HCT116 (cell line): ENCODE measurements around the gene LRP1B. TPM values are rescaled to one million over a fixed set of nuclear protein-coding genes. Genes with fewer than 3 reads are reported as not detected.

Experiments
- ATAC-seq: fragments of 200-7000 bp; cut with Tn5 transposase; 2 replicates; pipeline ENCODE4 v1.9.1; 2020; ENCODE audit warnings: mild to moderate bottlenecking, moderate library complexity
- BruUV-seq: library from RNA; stranded (reverse); fragments of 400-500 nt; replicated peaks from 2 replicates; lab custom pipeline; 2021; lab: Mats Ljungman, UMichigan
- CTCF ChIA-PET: fragments of 300-600 bp; sonication (Branson Sonifier 250); formaldehyde crosslinking; loops from one replicate; lab custom pipeline; 2021; ENCODE audit warnings: antibody characterized with exemption; lab: Charles Lee
- POLR2A ChIA-PET: fragments of 300-600, 350-600 bp; sonication (Branson Sonifier 250); formaldehyde crosslinking; loops from one replicate; lab custom pipeline; 2021; ENCODE audit warnings: antibody characterized with exemption; lab: Charles Lee
- RAD21 ChIA-PET, 2 experiments: fragments of 300-600 bp; sonication (Branson Sonifier 250); formaldehyde crosslinking; loops; one replicate each; lab custom pipeline; 2023; ENCODE audit warnings: low total read pairs in 2 of 2; ENCODE audit not compliant: uncharacterized antibody in 2 of 2, unreplicated experiment in 2 of 2, low non-redundant PET in 1 of 2; lab: Charles Lee
- DNase-seq: peaks from one replicate; pipeline ENCODE4 v3.0.0-alpha.2; 2010; ENCODE audit warnings: low read depth, low spot score
- H2AFZ ChIP-seq: fragments of 200-600 bp; shearing (Covaris generic), sonication (generic); 2 replicates; pipeline ENCODE4 v1.6.1; 2017; ENCODE audit warnings: low read depth, mixed run types, mixed read lengths, antibody characterized with exemption, low read length; ENCODE audit not compliant: poor library complexity, severe bottlenecking
- H3K27ac ChIP-seq: 2 replicates; pipeline ENCODE4 v1.5.1; 2012; ENCODE audit warnings: low read depth, low read length
- H3K27me3 ChIP-seq: fragments of 200-600 bp; sonication (generic); 2 replicates; pipeline ENCODE4 v1.6.1; 2016; ENCODE audit warnings: mixed run types, low read length, mixed read lengths; ENCODE audit not compliant: insufficient read depth
- H3K36me3 ChIP-seq, 2 experiments: fragments of 200-500 bp in 1 of 2; fragments of 200-600 bp in 1 of 2; sonication (Bioruptor generic) in 1 of 2; sonication (generic) in 1 of 2; 2 replicates each; pipeline versions ENCODE4 v1.5.1 to v1.6.1; 2014 to 2016; ENCODE audit warnings: low read length in 2 of 2, inconsistent platforms in 1 of 2, mixed read lengths in 1 of 2, mixed run types in 1 of 2; ENCODE audit not compliant: insufficient read depth in 2 of 2, control insufficient read depth in 1 of 2
- H3K4me1 ChIP-seq, 2 experiments: fragments of 200-600 bp in 1 of 2; sonication (generic) in 1 of 2; 2 replicates each; pipeline versions ENCODE4 v1.5.1 to v1.6.1; 2012 to 2017; ENCODE audit warnings: low read length in 2 of 2, inconsistent platforms in 1 of 2, mild to moderate bottlenecking in 1 of 2, mixed read lengths in 1 of 2, mixed run types in 1 of 2, moderate library complexity in 1 of 2; ENCODE audit not compliant: insufficient read depth in 2 of 2, control insufficient read depth in 1 of 2
- H3K4me2 ChIP-seq: fragments of 200-600 bp; sonication (generic); 2 replicates; pipeline ENCODE4 v1.6.1; 2017; ENCODE audit warnings: mixed run types, low read length, mixed read lengths
- H3K4me3 ChIP-seq, 2 experiments: fragments of 200-600 bp in 1 of 2; sonication (generic) in 1 of 2; replicated peaks in 1 of 2; 2 replicates each; pipeline ENCODE4 v1.5.1; 2011 to 2016; ENCODE audit warnings: low read length in 2 of 2, control low read depth in 1 of 2, low read depth in 1 of 2, mild to moderate bottlenecking in 1 of 2, mixed read lengths in 1 of 2, mixed run types in 1 of 2
- H3K79me2 ChIP-seq: fragments of 200-600 bp; sonication (generic); 2 replicates; pipeline ENCODE4 v1.6.1; 2017; ENCODE audit warnings: mild to moderate bottlenecking, mixed run types, low read length, moderate library complexity, mixed read lengths; ENCODE audit not compliant: insufficient read depth
- H3K9ac ChIP-seq: fragments of 200-600 bp; sonication (generic); 2 replicates; pipeline ENCODE4 v1.6.1; 2016; ENCODE audit warnings: low read length, mixed read lengths
- H3K9me2 ChIP-seq: fragments of 200-600 bp; sonication (generic), shearing (Covaris generic); 2 replicates; pipeline ENCODE4 v1.6.1; 2017; ENCODE audit warnings: mixed run types, mild to moderate bottlenecking, moderate library complexity; ENCODE audit not compliant: insufficient read depth
- H3K9me3 ChIP-seq, 2 experiments: fragments of 200-500 bp in 1 of 2; fragments of 200-600 bp in 1 of 2; sonication (Bioruptor generic) in 1 of 2; sonication (generic) in 1 of 2; 2 replicates each; pipeline ENCODE4 v1.6.1; 2014 to 2017; ENCODE audit warnings: low read length in 2 of 2, mixed read lengths in 2 of 2, inconsistent platforms in 1 of 2, low read depth in 1 of 2, mild to moderate bottlenecking in 1 of 2, mixed run types in 1 of 2, moderate library complexity in 1 of 2; ENCODE audit not compliant: control insufficient read depth in 1 of 2, insufficient read depth in 1 of 2
- H4K20me1 ChIP-seq: fragments of 200-600 bp; sonication (generic), shearing (Covaris generic); 2 replicates; pipeline ENCODE4 v1.6.1; 2017; ENCODE audit warnings: mixed run types, mild to moderate bottlenecking, moderate library complexity; ENCODE audit not compliant: insufficient read depth
- ATF3 ChIP-seq: IDR thresholded peaks from 2 replicates; pipeline ENCODE4 v1.6.1; 2012
- CBX3 ChIP-seq: IDR thresholded peaks from 2 replicates; pipeline ENCODE4 v1.6.1; 2012; ENCODE audit warnings: low read depth
- CEBPB ChIP-seq: IDR thresholded peaks from 2 replicates; pipeline ENCODE4 v1.6.1; 2012; ENCODE audit warnings: low read depth
- CTCF ChIP-seq, 3 experiments: fragments of 200-600 bp in 1 of 3; sonication (generic) in 1 of 3; IDR thresholded peaks in 2 of 3; conservative IDR thresholded peaks in 1 of 3; 2 replicates each; pipeline ENCODE4 v1.5.1; 2012 to 2017; ENCODE audit warnings: low read depth in 2 of 3, low read length in 2 of 3, antibody characterized with exemption in 1 of 3, borderline replicate concordance in 1 of 3, control low read depth in 1 of 3, mild to moderate bottlenecking in 1 of 3, mixed read lengths in 1 of 3, mixed run types in 1 of 3, moderate library complexity in 1 of 3; ENCODE audit not compliant: insufficient read depth in 1 of 3
- EGR1 ChIP-seq: IDR thresholded peaks from 2 replicates; pipeline ENCODE4 v1.6.1; 2012; ENCODE audit warnings: low read depth
- ELF1 ChIP-seq: IDR thresholded peaks from 2 replicates; pipeline ENCODE4 v1.6.1; 2012; ENCODE audit warnings: low read depth, borderline replicate concordance
- EZH2 ChIP-seq: fragments of 200-600 bp; sonication (generic); IDR thresholded peaks from 2 replicates; pipeline ENCODE4 v1.6.1; 2017; ENCODE audit warnings: antibody characterized with exemption, mixed run types
- EZH2phosphoT487 ChIP-seq: fragments of 200-600 bp; IDR thresholded peaks from 2 replicates; pipeline ENCODE4 v1.6.1; 2018; ENCODE audit warnings: antibody characterized with exemption, borderline replicate concordance
- FOSL1 ChIP-seq: IDR thresholded peaks from 2 replicates; pipeline ENCODE4 v1.6.1; 2012; ENCODE audit warnings: low read depth
- MAX ChIP-seq: IDR thresholded peaks from 2 replicates; pipeline ENCODE4 v1.6.1; 2012
- POLR2A ChIP-seq: IDR thresholded peaks from 2 replicates; pipeline ENCODE4 v1.7.0; 2011; ENCODE audit warnings: borderline replicate concordance; ENCODE audit not compliant: insufficient read depth, insufficient read length; ENCODE audit errors: extremely low read depth
- POLR2AphosphoS5 ChIP-seq: IDR thresholded peaks from 2 replicates; pipeline ENCODE4 v1.6.1; 2011; ENCODE audit warnings: mild to moderate bottlenecking, low read depth, low read length, moderate library complexity
- RAD21 ChIP-seq: IDR thresholded peaks from 2 replicates; pipeline ENCODE4 v1.6.1; 2012; ENCODE audit warnings: low read depth, mild to moderate bottlenecking
- REST ChIP-seq: IDR thresholded peaks from 2 replicates; pipeline ENCODE4 v1.6.1; 2012; ENCODE audit warnings: low read depth
- SIN3A ChIP-seq: IDR thresholded peaks from 2 replicates; pipeline ENCODE4 v1.6.1; 2012; ENCODE audit warnings: low read depth
- TCF7L2 ChIP-seq: IDR thresholded peaks from 2 replicates; pipeline ENCODE4 v1.7.0; 2011; ENCODE audit warnings: borderline replicate concordance, inconsistent platforms; ENCODE audit not compliant: insufficient read depth, insufficient read length; ENCODE audit errors: extremely low read depth
- YY1 ChIP-seq: IDR thresholded peaks from 2 replicates; pipeline ENCODE4 v1.6.1; 2011; ENCODE audit warnings: low read length, low read depth, moderate library complexity, mild to moderate bottlenecking; ENCODE audit not compliant: insufficient replicate concordance; ENCODE audit errors: extremely low read depth
- ZFX ChIP-seq: fragments of 450-650 bp; IDR thresholded peaks from 2 replicates; pipeline ENCODE4 v1.6.1; 2017
- intact Hi-C: fragments of 100-400 bp; cut with micrococcal nuclease; formaldehyde crosslinking; loops from 2 replicates; pipeline ENCODE4 v1.10.0; 2022
- total RNA-seq: library from RNA; stranded (reverse); gene quantifications from one replicate; pipeline ENCODE4 v1.2.1, GENCODE V29; 2021; ENCODE audit not compliant: unreplicated experiment

LRP1B gene
- total RNA-seq, 1 experiment from 2014 or later = 0.34 TPM

- Histone ChIP-seq H2AFZ (no peak overlapping the region), H3K9ac (no peak overlapping the region), H3K36me3 (no peaks in the 10 kb centered on the region), H3K4me2 (no peak overlapping the region), H3K9me3 (no peaks in the 10 kb centered on the region), H3K9me2 (no peaks in the 10 kb centered on the region), H3K27ac (no peak overlapping the region), H3K4me3 (no peak overlapping the region), H3K27me3 (no peaks in the 10 kb centered on the region), H4K20me1 (no peaks in the 10 kb centered on the region), H3K79me2 (no peaks in the 10 kb centered on the region), H3K4me1 (no peaks in the 10 kb centered on the region)
- CTCF ChIA-PET = no interaction called here
- DNase-seq (no peak), ATAC-seq (no peak)
- intact Hi-C loops = no loop called here
- TF ChIP-seq RAD21 (no peak), ELF1 (no peak), REST (no peak), CEBPB (no peak), MAX (no peak), EZH2phosphoT487 (no peak), ZFX (no peak), CBX3 (no peak), EZH2 (no peak), EGR1 (no peak), POLR2A (no peak), TCF7L2 (no peak), ATF3 (no peak), POLR2AphosphoS5 (no peak), SIN3A (no peak), YY1 (no peak), FOSL1 (no peak), CTCF (IDR thresholded peaks at IDR 0.05 in 2 of 3, conservative IDR thresholded peaks at IDR 0.05 in 1 of 3; ENCODE audit: borderline replicate concordance in 1 of 3, insufficient read depth in 1 of 3, low read depth in 2 of 3, low read length in 2 of 3) (no peak)
- POLR2A ChIA-PET = no interaction called here
- BruUV-seq = no TSS peak
- RAD21 ChIA-PET = no interaction called here
Measured at GRCh38 chr2:141957321-141957720, 173.5 kb downstream of the LRP1B start.
